H9 (cell line): ENCODE data around the gene GALNT9. TPM values are rescaled to one million over a fixed set of nuclear protein-coding genes. Genes with fewer than 3 reads are reported as not detected.

Experiments
- DNase-seq: peaks from one replicate; pipeline ENCODE4 v3.0.0-alpha.2; 2017
- H2AFZ ChIP-seq: one replicate; pipeline ENCODE4 v1.6.1; 2013; ENCODE audit warnings: mild to moderate bottlenecking, low read length, control low read depth, moderate library complexity
- H2AK5ac ChIP-seq: 2 replicates; pipeline ENCODE4 v1.6.1; 2013; ENCODE audit warnings: low read length, control low read depth, mixed read lengths; ENCODE audit not compliant: insufficient read length
- H2BK120ac ChIP-seq: one replicate; pipeline ENCODE4 v1.6.1; 2013; ENCODE audit warnings: low read depth, mild to moderate bottlenecking, low read length, control low read depth, inconsistent platforms; ENCODE audit not compliant: poor library complexity, severe bottlenecking
- H2BK12ac ChIP-seq: 2 replicates; pipeline ENCODE4 v1.6.1; 2013; ENCODE audit warnings: low read length, control low read depth, mixed read lengths, low read depth; ENCODE audit not compliant: insufficient read length
- H2BK15ac ChIP-seq: 2 replicates; pipeline ENCODE4 v1.6.1; 2013; ENCODE audit warnings: low read depth, low read length, control low read depth
- H2BK20ac ChIP-seq: one replicate; pipeline ENCODE4 v1.6.1; 2013; ENCODE audit warnings: low read depth, mild to moderate bottlenecking, low read length, control low read depth, inconsistent platforms; ENCODE audit not compliant: poor library complexity, severe bottlenecking
- H2BK5ac ChIP-seq: 2 replicates; pipeline ENCODE4 v1.6.1; 2013; ENCODE audit warnings: low read length, control low read depth, mixed read lengths; ENCODE audit not compliant: insufficient read length
- H3K14ac ChIP-seq: 2 replicates; pipeline ENCODE4 v1.6.1; 2013; ENCODE audit warnings: low read length, control low read depth; ENCODE audit not compliant: insufficient read depth
- H3K18ac ChIP-seq: 2 replicates; pipeline ENCODE4 v1.6.1; 2013; ENCODE audit warnings: low read depth, mild to moderate bottlenecking, mixed read lengths, low read length, control low read depth; ENCODE audit not compliant: insufficient read length
- H3K23ac ChIP-seq: 2 replicates; pipeline ENCODE4 v1.6.1; 2013; ENCODE audit warnings: low read length, control low read depth, mixed read lengths, low read depth; ENCODE audit not compliant: insufficient read length
- H3K23me2 ChIP-seq: 2 replicates; pipeline ENCODE4 v1.6.1; 2013; ENCODE audit warnings: low read depth, mild to moderate bottlenecking, mixed read lengths, low read length, control low read depth; ENCODE audit not compliant: insufficient read length, poor library complexity, severe bottlenecking
- H3K27ac ChIP-seq: 2 replicates; pipeline ENCODE4 v1.5.1; 2013; ENCODE audit warnings: low read length, control low read depth, mixed read lengths, low read depth; ENCODE audit not compliant: insufficient read length
- H3K27me3 ChIP-seq: 2 replicates; pipeline ENCODE4 v1.6.1; 2013; ENCODE audit warnings: low read length, control low read depth, inconsistent platforms; ENCODE audit not compliant: insufficient read depth
- H3K4ac ChIP-seq: 2 replicates; pipeline ENCODE4 v1.6.1; 2013; ENCODE audit warnings: low read depth, mild to moderate bottlenecking, control low read depth, inconsistent platforms, low read length, moderate library complexity
- H3K4me1 ChIP-seq: 2 replicates; pipeline ENCODE4 v1.6.1; 2013; ENCODE audit warnings: low read length, control low read depth, inconsistent platforms; ENCODE audit not compliant: insufficient read depth
- H3K4me2 ChIP-seq: 2 replicates; pipeline ENCODE4 v1.6.1; 2013; ENCODE audit warnings: low read length, control low read depth, mixed read lengths; ENCODE audit not compliant: insufficient read length, insufficient read depth
- H3K56ac ChIP-seq: 2 replicates; pipeline ENCODE4 v1.6.1; 2013; ENCODE audit warnings: low read depth, mild to moderate bottlenecking, mixed read lengths, low read length, control low read depth; ENCODE audit not compliant: insufficient read length
- H3K79me1 ChIP-seq: 2 replicates; pipeline ENCODE4 v1.6.1; 2013; ENCODE audit warnings: low read depth, mild to moderate bottlenecking, moderate library complexity, low read length, control low read depth, inconsistent platforms; ENCODE audit not compliant: insufficient read depth, poor library complexity, severe bottlenecking
- H3K79me2 ChIP-seq: 2 replicates; pipeline ENCODE4 v1.6.1; 2013; ENCODE audit warnings: low read length, control low read depth, inconsistent platforms; ENCODE audit not compliant: insufficient read depth
- H3K9ac ChIP-seq: 2 replicates; pipeline ENCODE4 v1.6.1; 2013; ENCODE audit warnings: low read length, control low read depth, mixed read lengths; ENCODE audit not compliant: insufficient read length; ENCODE audit errors: extremely low read depth
- H3K9me3 ChIP-seq: one replicate; pipeline ENCODE4 v1.6.1; 2013; ENCODE audit warnings: low read depth, low read length, inconsistent platforms; ENCODE audit not compliant: control insufficient read depth
- H3T11ph ChIP-seq: one replicate; pipeline ENCODE4 v1.6.1; 2013; ENCODE audit warnings: mild to moderate bottlenecking, low read length, control low read depth, inconsistent platforms
- H4K20me1 ChIP-seq: one replicate; pipeline ENCODE4 v1.6.1; 2013; ENCODE audit not compliant: control insufficient read depth, insufficient read length, insufficient read depth
- H4K5ac ChIP-seq: 2 replicates; pipeline ENCODE4 v1.6.1; 2013; ENCODE audit warnings: low read depth, mild to moderate bottlenecking, mixed read lengths, low read length, control low read depth; ENCODE audit not compliant: insufficient read length
- H4K8ac ChIP-seq: replicated peaks from 2 replicates; pipeline ENCODE4 v1.6.1; 2013; ENCODE audit warnings: low read length, control low read depth, mixed read lengths, low read depth; ENCODE audit not compliant: insufficient read length
- H4K91ac ChIP-seq: 2 replicates; pipeline ENCODE4 v1.6.1; 2013; ENCODE audit warnings: low read depth, mild to moderate bottlenecking, moderate library complexity, mixed read lengths, low read length, control low read depth; ENCODE audit not compliant: insufficient read length
- H3K27ac Mint-ChIP-seq, 3 experiments: 2 replicates in 2 of 3; 3 replicates in 1 of 3; pipeline ENCODE4 v1.8.0; 2020 to 2021; ENCODE audit warnings: mixed read lengths in 3 of 3, mild to moderate bottlenecking in 1 of 3, moderate library complexity in 1 of 3
- H3K27me3 Mint-ChIP-seq: 2 replicates; pipeline ENCODE4 v1.8.0; 2021; ENCODE audit warnings: low read depth, mild to moderate bottlenecking, moderate library complexity, mixed read lengths
- H3K36me3 Mint-ChIP-seq, 3 experiments: 2 replicates in 2 of 3; 3 replicates in 1 of 3; pipeline ENCODE4 v1.8.0; 2020 to 2021; ENCODE audit warnings: low read depth in 3 of 3, mixed read lengths in 3 of 3; ENCODE audit not compliant: insufficient read depth in 1 of 3
- H3K4me1 Mint-ChIP-seq, 2 experiments: 2 replicates each; pipeline ENCODE4 v1.8.0; 2020; ENCODE audit warnings: mixed read lengths in 2 of 2
- H3K4me3 Mint-ChIP-seq, 2 experiments: 2 replicates in 1 of 2; 3 replicates in 1 of 2; pipeline ENCODE4 v1.8.0; 2020 to 2021; ENCODE audit warnings: mild to moderate bottlenecking in 2 of 2, mixed read lengths in 2 of 2, moderate library complexity in 1 of 2
- H3K9me3 Mint-ChIP-seq, 2 experiments: 2 replicates in 1 of 2; 3 replicates in 1 of 2; pipeline ENCODE4 v1.8.0; 2020; ENCODE audit warnings: mild to moderate bottlenecking in 2 of 2, mixed read lengths in 2 of 2, moderate library complexity in 1 of 2
- WGBS: extraction: QIAGEN DNeasy Blood & Tissue Kit; methylation state at CpG from one replicate; pipeline ENCODE4 v1.1.7; 2013; ENCODE audit warnings: missing lambda C conversion rate, low lambda C conversion rate, mixed read lengths; ENCODE audit not compliant: insufficient read length; ENCODE audit errors: extremely low coverage; 5-methylcytosine and 5-hydroxymethylcytosine counted together
- total RNA-seq: library from RNA; stranded (reverse); gene quantifications from 2 replicates; pipeline ENCODE4 v1.2.1, GENCODE V29; 2021
- TF ChIP-seq, protein P1 (sequence below): fragments of 200-600 bp; sonication (generic); conservative IDR thresholded peaks from 3 replicates; pipeline ENCODE4 v1.8.0; 2021; ENCODE audit warnings: antibody characterized with exemption, mild to moderate bottlenecking

GALNT9 gene
- total RNA-seq, 1 experiment from 2014 or later = 0.35 TPM

DNA sequence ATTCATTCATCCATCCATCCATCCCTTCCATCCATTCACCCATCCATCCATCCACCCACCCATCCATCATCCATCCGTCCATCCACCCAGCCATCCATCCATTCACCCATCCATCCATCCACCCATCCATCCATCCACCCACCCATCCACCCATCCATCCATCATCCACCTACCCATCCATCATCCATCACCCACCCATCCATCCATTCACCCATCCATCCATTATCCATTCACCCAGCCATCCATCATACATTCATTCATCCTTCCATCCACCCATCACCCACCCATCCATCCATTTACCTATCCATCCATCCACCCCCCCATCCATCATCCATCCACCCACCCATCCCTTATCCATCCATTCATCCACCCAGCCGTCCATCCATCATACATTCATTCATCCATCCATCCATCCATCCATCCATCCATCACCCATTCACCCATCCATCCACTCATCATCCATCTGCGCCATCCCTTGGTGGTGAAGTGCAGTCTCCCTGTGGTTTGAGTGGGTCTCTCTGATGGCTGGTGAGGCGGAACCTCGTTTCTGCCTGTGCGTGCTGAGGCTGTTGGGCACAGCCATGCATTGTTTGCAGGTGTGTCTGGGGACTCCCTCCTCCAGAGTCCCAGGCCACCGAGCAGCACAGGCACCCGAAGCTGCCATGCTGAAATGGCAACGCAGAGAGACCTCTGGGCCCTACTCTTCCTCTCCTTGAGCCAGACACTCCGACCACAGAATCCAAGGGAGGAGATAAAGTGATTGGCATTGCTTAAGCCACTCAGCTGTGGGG lies 162.4 kb downstream of the GALNT9 start:
- Histone ChIP-seq H3K9me3 (no peaks in the 10 kb centered on the region), H3K79me2 (no peaks in the 10 kb centered on the region), H3K23me2 (no peaks in the 10 kb centered on the region), H3K27ac (no peak overlapping the region), H3K14ac (no peak overlapping the region), H3K4me2 (no peak overlapping the region), H3K4me1 (no peaks in the 10 kb centered on the region), H2BK20ac (no peak overlapping the region), H2BK120ac (no peak overlapping the region), H2AK5ac (no peak overlapping the region), H2BK15ac (no peak overlapping the region), H4K5ac (no peak overlapping the region), H3K79me1 (no peaks in the 10 kb centered on the region), H3K27me3 (no peaks in the 10 kb centered on the region; the same call in 1 of the 2 replicates), H4K8ac (no peak overlapping the region), H3K18ac (no peak overlapping the region), H3K9ac (no peak overlapping the region), H2BK5ac (no peak overlapping the region), H3K56ac (no peak overlapping the region), H3K23ac (no peak overlapping the region), H4K91ac (no peak overlapping the region), H2AFZ (no peak overlapping the region), H3T11ph (no peak overlapping the region), H3K4ac (no peak overlapping the region), H2BK12ac (no peak overlapping the region), H4K20me1 (no peaks in the 10 kb centered on the region)
- Mint-ChIP-seq H3K27me3 (peaks cover 64% of the 10 kb centered on the region), H3K4me1 (0 out of 4 replicates have a peak, but pooled peaks cover 0 to 2% of the 10 kb centered on the region in 2 experiments), H3K9me3 (peaks cover 9 to 13% of the 10 kb centered on the region in 2 experiments; a peak in 4 of 5 replicates), H3K27ac (no peak overlapping the region), H3K36me3 (peaks cover 0 to 6% (median 0%) of the 10 kb centered on the region in 3 experiments; a peak in 1 of 7 replicates), H3K4me3 (no peak overlapping the region)
- TF ChIP-seq, protein P1, sequence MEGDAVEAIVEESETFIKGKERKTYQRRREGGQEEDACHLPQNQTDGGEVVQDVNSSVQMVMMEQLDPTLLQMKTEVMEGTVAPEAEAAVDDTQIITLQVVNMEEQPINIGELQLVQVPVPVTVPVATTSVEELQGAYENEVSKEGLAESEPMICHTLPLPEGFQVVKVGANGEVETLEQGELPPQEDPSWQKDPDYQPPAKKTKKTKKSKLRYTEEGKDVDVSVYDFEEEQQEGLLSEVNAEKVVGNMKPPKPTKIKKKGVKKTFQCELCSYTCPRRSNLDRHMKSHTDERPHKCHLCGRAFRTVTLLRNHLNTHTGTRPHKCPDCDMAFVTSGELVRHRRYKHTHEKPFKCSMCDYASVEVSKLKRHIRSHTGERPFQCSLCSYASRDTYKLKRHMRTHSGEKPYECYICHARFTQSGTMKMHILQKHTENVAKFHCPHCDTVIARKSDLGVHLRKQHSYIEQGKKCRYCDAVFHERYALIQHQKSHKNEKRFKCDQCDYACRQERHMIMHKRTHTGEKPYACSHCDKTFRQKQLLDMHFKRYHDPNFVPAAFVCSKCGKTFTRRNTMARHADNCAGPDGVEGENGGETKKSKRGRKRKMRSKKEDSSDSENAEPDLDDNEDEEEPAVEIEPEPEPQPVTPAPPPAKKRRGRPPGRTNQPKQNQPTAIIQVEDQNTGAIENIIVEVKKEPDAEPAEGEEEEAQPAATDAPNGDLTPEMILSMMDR = no peak
- WGBS = 100% methylated on average over 1 of the region's 10 CpGs
- DNase-seq = no peak
